Measurements from ENCODE around the gene ZNF268. TPM values are rescaled to one million over a fixed set of nuclear protein-coding genes. Genes with fewer than 3 reads are reported as not detected.

The ZNF268 gene
- polyA plus RNA-seq, 1 experiment = 16.1 TPM

DNA sequence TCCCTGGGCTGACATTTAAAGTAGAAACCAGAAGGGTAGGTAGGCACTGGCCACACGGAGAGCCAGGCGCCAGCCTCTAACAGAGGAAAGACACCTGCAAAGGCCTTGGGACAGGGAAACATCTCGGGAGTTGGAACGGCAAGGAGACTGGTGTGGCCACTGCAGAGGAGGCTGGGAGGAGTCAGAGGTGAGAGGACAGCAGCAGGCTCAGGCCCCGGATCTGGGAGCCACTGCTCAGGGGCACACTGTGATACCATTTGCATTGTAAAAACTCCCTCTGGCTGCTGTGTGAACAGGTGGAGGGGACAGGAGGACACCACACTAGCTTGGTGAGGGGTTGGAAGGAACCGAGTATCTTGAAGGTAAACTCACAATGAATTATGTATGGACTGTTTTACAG is 51.7 kb downstream of the ZNF268 start:
- no peak for DNase-seq (ENCODE audit: low read depth, low spot score)
- no peak overlapping the region for H3K4me3 ChIP-seq (ENCODE audit: low read depth, low read length)
- TF ChIP-seq, protein P1, sequence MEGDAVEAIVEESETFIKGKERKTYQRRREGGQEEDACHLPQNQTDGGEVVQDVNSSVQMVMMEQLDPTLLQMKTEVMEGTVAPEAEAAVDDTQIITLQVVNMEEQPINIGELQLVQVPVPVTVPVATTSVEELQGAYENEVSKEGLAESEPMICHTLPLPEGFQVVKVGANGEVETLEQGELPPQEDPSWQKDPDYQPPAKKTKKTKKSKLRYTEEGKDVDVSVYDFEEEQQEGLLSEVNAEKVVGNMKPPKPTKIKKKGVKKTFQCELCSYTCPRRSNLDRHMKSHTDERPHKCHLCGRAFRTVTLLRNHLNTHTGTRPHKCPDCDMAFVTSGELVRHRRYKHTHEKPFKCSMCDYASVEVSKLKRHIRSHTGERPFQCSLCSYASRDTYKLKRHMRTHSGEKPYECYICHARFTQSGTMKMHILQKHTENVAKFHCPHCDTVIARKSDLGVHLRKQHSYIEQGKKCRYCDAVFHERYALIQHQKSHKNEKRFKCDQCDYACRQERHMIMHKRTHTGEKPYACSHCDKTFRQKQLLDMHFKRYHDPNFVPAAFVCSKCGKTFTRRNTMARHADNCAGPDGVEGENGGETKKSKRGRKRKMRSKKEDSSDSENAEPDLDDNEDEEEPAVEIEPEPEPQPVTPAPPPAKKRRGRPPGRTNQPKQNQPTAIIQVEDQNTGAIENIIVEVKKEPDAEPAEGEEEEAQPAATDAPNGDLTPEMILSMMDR (IDR thresholded peaks at IDR 0.05; ENCODE audit: low read depth, low read length) = no peak
- no peaks in the 10 kb centered on the region for H3K27me3 ChIP-seq (ENCODE audit: control insufficient read depth, insufficient read depth, low read length)
- peaks cover 94% of the 10 kb centered on the region for H3K9me3 ChIP-seq (ENCODE audit: control insufficient read depth, insufficient read depth, low read length)
- ChIA-PET POLR2A (no interaction called here), CTCF (no interaction called here)
- H3K27ac ChIP-seq (ENCODE audit: low read depth, low read length) = no peak overlapping the region

DNA sequence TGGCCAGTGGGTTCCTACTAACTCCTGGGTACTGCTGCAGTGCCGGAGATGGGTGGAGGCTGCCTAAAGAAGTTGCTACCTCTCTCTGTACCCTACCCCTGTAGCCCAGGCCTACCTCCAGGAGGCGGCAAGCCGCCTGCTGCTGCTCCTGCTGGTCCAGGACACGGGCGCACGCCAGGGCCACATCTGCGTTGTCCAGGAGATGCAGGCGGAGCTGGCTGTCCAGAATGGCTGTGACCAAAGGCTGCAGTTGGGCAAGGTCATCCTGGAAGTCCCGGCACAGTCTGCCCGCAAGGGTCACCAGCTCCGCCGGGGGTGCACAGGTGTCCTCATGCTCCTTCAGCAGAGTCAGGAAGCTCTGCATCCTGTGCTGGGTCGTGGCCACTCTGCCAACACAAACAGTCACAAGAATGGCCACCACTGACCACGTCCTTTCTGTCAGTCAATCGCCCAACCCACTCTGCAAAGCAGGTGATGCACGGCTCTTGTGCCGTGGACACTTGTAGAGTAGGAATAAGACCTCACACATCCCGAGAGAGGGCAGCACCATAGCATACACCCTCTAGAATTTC is 52.8 kb downstream of the ZNF268 start:
- H3K27ac ChIP-seq (ENCODE audit: low read depth, low read length) = no peak overlapping the region
- POLR2A ChIA-PET = no interaction called here
- DNase-seq (ENCODE audit: low read depth, low spot score) = no peak
- H3K4me3 ChIP-seq (ENCODE audit: low read depth, low read length) = no peak overlapping the region
- H3K9me3 ChIP-seq (ENCODE audit: control insufficient read depth, insufficient read depth, low read length) = peaks cover 85% of the 10 kb centered on the region
- H3K27me3 ChIP-seq (ENCODE audit: control insufficient read depth, insufficient read depth, low read length) = no peaks in the 10 kb centered on the region
- TF ChIP-seq, protein P1 (IDR thresholded peaks at IDR 0.05; ENCODE audit: low read depth, low read length) = no peak
- CTCF ChIA-PET = no interaction called here

DNA sequence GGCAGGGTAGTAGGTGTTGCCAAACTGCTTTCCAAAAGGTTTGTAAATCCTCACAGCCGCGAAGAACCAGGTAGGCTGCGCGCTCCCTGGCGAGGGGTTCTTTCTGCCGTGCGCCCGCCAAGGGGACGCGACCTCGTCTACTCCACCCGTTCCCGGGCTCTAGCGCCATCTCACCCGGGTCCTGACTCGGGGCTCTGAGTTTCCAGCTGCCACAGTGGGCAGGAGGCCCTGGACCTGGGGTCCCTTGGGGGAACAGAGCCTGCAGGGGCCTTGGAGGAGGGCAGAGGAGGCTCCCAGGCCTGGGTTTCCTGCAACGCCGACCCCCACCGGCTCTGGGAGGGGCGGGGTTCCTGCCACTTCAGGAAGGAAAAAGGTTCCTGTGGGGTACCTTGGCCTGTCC is 53.7 kb downstream of the ZNF268 start:
- POLR2A ChIA-PET = no interaction called here
- Histone ChIP-seq H3K4me3 (ENCODE audit: low read depth, low read length) (no peak overlapping the region), H3K9me3 (ENCODE audit: control insufficient read depth, insufficient read depth, low read length) (peaks cover 81% of the 10 kb centered on the region), H3K27ac (ENCODE audit: low read depth, low read length) (no peak overlapping the region), H3K27me3 (ENCODE audit: control insufficient read depth, insufficient read depth, low read length) (no peaks in the 10 kb centered on the region)
- no peak for DNase-seq (ENCODE audit: low read depth, low spot score)
- CTCF ChIA-PET = no interaction called here
- TF ChIP-seq, protein P1 (IDR thresholded peaks at IDR 0.05; ENCODE audit: low read depth, low read length) = no peak

DNA sequence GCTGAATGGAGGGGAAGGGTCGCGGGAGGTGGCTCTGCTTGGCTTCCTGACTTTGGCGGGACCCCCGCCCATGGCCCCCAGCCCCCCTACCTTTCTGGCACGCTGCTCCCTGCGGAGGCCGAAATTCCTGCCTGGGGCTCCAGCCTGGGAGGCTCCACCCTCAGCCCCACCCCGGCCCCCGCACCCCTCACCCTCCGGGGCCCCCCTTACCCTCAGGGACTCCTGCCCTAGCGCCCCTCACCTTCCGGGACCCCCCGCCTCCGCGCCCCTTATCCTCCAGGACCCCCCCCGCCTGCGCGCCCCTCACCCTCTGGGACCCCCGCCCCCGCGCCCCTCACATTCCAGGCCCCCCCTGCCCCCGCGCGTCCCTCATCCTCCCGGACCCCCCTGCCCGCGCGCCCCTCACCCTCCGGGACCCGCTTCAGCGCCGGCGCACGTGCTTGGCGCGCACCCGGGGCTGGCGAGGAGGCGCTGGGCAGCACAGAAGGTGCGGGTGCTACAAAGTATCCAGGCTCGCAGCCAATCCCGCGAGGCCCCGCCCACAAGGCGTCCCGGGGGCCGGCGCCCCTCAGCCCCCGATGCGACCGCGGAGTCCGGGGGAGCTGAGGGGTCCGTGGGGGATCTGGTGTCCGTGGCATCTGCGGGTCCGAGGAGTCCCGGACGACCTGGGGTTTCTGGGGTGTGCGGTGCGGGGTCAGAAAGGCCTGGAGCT is 54.3 kb downstream of the ZNF268 start, which contains the start of gene ANHX:
TSS of gene ANHX (minus strand) at position 477 of the 712 bp plus-strand sequence. CDS start 1,521 bp downstream, outside the sequence.
- H3K9me3 ChIP-seq (ENCODE audit: control insufficient read depth, insufficient read depth, low read length) = peaks cover 79% of the 10 kb centered on the region
- TF ChIP-seq, protein P1 (IDR thresholded peaks at IDR 0.05; ENCODE audit: low read depth, low read length) = no peak
- ChIA-PET CTCF (no interaction called here), POLR2A (no interaction called here)
- no peak within 1 kb of the TSS for H3K27ac ChIP-seq (ENCODE audit: low read depth, low read length)
- no peak for DNase-seq (ENCODE audit: low read depth, low spot score)
- H3K27me3 ChIP-seq (ENCODE audit: control insufficient read depth, insufficient read depth, low read length) = no peaks in the 10 kb centered on the region
- no peak within 1 kb of the TSS for H3K4me3 ChIP-seq (ENCODE audit: low read depth, low read length)

DNA sequence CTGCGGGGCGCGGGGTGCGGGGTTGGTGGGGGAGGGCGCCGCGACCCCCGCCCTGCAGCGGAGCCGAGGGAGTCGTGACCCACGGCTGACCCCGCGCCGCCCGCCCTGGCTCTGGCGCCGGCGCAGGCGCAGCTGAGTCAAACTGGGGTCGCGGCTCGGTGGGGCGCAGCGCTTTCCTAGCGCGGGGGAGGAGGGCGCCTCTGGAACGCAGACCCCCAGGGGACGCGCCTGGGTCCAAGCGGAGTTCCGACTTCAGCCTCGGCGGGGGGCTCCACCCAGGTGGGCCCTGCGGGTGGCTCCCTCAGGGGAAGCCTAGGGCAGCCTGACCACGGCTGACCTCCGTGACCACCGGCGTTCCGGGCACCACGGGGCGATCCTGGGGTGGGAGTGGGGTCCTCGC is 54.8 kb downstream of the ZNF268 start:
- H3K27ac ChIP-seq (ENCODE audit: low read depth, low read length) = no peak overlapping the region
- no peak overlapping the region for H3K4me3 ChIP-seq (ENCODE audit: low read depth, low read length)
- H3K27me3 ChIP-seq (ENCODE audit: control insufficient read depth, insufficient read depth, low read length) = no peaks in the 10 kb centered on the region
- peaks cover 73% of the 10 kb centered on the region for H3K9me3 ChIP-seq (ENCODE audit: control insufficient read depth, insufficient read depth, low read length)
- TF ChIP-seq, protein P1 (IDR thresholded peaks at IDR 0.05; ENCODE audit: low read depth, low read length) = no peak
- ChIA-PET POLR2A (no interaction called here), CTCF (no interaction called here)
- DNase-seq (ENCODE audit: low read depth, low spot score) = no peak

Measured in AG04450 (cell line).